Progenitor cell of endocrine pancreas (in vitro differentiated cells): ENCODE data around the gene PRMT7. TPM values are rescaled to one million over a fixed set of nuclear protein-coding genes. Genes with fewer than 3 reads are reported as not detected.

Experiments used
- DNase-seq: peaks from one replicate; pipeline ENCODE4 v3.0.0; 2021; ENCODE audit warnings: low spot score; ENCODE audit not compliant: unreplicated experiment
- H3K27ac Mint-ChIP-seq: 2 replicates; pipeline ENCODE4 v1.8.0; 2021; ENCODE audit warnings: mild to moderate bottlenecking, moderate library complexity, mixed read lengths
- H3K27me3 Mint-ChIP-seq: 2 replicates; pipeline ENCODE4 v1.8.0; 2021; ENCODE audit warnings: mixed read lengths
- H3K36me3 Mint-ChIP-seq: 2 replicates; pipeline ENCODE4 v1.8.0; 2022; ENCODE audit warnings: mixed read lengths; ENCODE audit not compliant: insufficient read depth
- H3K4me1 Mint-ChIP-seq: 2 replicates; pipeline ENCODE4 v1.8.0; 2021; ENCODE audit warnings: low read depth, mixed read lengths
- H3K4me3 Mint-ChIP-seq: 2 replicates; pipeline ENCODE4 v1.8.0; 2021; ENCODE audit warnings: low read depth, mild to moderate bottlenecking, moderate library complexity, mixed read lengths
- H3K9me3 Mint-ChIP-seq: 2 replicates; pipeline ENCODE4 v1.8.0; 2021; ENCODE audit warnings: low read depth, mixed read lengths
- CTCF ChIP-seq: fragments of 200-600 bp; sonication (generic); IDR thresholded peaks from one replicate; pipeline ENCODE4 v1.5.0; 2021; ENCODE audit warnings: antibody characterized with exemption, mild to moderate bottlenecking; ENCODE audit not compliant: unreplicated experiment
- total RNA-seq: library from RNA; stranded (reverse); gene quantifications from 2 replicates; pipeline ENCODE4 v1.2.1, GENCODE V29; 2021

The PRMT7 gene
- total RNA-seq, 1 donor from 2014 or later: 60.0 TPM

GRCh38 chr16:68350813-68351350 lies 40.1 kb downstream of the PRMT7 start:
- peaks cover 12% of the 10 kb centered on the region for H3K36me3 Mint-ChIP-seq

GRCh38 chr16:68351463-68351862 lies 40.6 kb downstream of the PRMT7 start:
- TF ChIP-seq CTCF: no peak
- Mint-ChIP-seq H3K36me3 (peaks cover 12% of the 10 kb centered on the region), H3K27ac (no peak overlapping the region), H3K9me3 (no peaks in the 10 kb centered on the region), H3K4me3 (no peak overlapping the region), H3K27me3 (no peaks in the 10 kb centered on the region), H3K4me1 (peaks cover 5% of the 10 kb centered on the region)
- DNase-seq: no peak

More at GRCh38 chr16:68350813-68351350, 40.1 kb downstream of the PRMT7 start:
- Mint-ChIP-seq H3K9me3 (no peaks in the 10 kb centered on the region), H3K27me3 (no peaks in the 10 kb centered on the region), H3K4me3 (no peak overlapping the region), H3K4me1 (peaks cover 5% of the 10 kb centered on the region), H3K27ac (no peak overlapping the region)
- TF ChIP-seq CTCF: no peak
- no peak for DNase-seq

GRCh38 chr16:68351991-68352431 lies 41.2 kb downstream of the PRMT7 start:
- Mint-ChIP-seq H3K27me3 (no peaks in the 10 kb centered on the region), H3K27ac (peak overlapping the region; percentile 69), H3K36me3 (peaks cover 8% of the 10 kb centered on the region), H3K4me1 (peaks cover 5% of the 10 kb centered on the region), H3K4me3 (no peak overlapping the region), H3K9me3 (no peaks in the 10 kb centered on the region)
- no peak for DNase-seq
- no peak for TF ChIP-seq CTCF

GRCh38 chr16:68353366-68353765 lies 42.5 kb downstream of the PRMT7 start:
- TF ChIP-seq CTCF: no peak
- Mint-ChIP-seq H3K36me3 (peaks cover 8% of the 10 kb centered on the region), H3K4me3 (no peak overlapping the region), H3K27me3 (no peaks in the 10 kb centered on the region), H3K27ac (no peak overlapping the region), H3K9me3 (no peaks in the 10 kb centered on the region), H3K4me1 (peaks cover 5% of the 10 kb centered on the region)
- no peak for DNase-seq

- no peak overlapping the region for H3K27ac Mint-ChIP-seq
- peaks cover 5% of the 10 kb centered on the region for H3K4me1 Mint-ChIP-seq
- H3K27me3 Mint-ChIP-seq: no peaks in the 10 kb centered on the region
- no peaks in the 10 kb centered on the region for H3K9me3 Mint-ChIP-seq
- DNase-seq: no peak
- peaks cover 4% of the 10 kb centered on the region for H3K36me3 Mint-ChIP-seq
- H3K4me3 Mint-ChIP-seq: no peak overlapping the region
- TF ChIP-seq CTCF: no peak
Measured at GRCh38 chr16:68354816-68355215, 44.0 kb downstream of the PRMT7 start.
